LNCAP (cell line): ENCODE measurements around the gene NLGN1.

Experiments
- TF ChIP-seq, protein P1 (sequence below): fragments of 450-650 bp; IDR thresholded peaks from 2 replicates; pipeline ENCODE4 v1.5.1; 2017; ENCODE audit warnings: mild to moderate bottlenecking

The NLGN1 gene

DNA sequence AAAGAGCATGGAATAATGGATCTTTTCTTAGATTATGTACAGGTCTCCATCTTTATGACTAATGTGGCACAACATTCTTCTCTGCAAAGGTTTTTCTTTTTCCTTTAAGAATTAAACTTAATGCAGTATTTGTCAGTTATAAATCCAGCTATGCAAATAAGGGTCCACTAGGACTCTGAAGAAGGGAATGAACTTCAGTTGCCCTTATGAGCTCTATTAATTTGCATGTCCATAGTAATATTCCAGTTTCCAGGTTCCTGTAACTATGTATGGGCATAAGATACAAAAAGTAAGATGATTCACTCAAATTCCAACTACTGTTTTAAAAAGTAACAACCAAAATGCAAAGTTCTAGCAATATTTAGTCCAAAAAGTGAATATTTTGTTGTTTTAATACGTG is 337.4 kb downstream of the NLGN1 start:
- TF ChIP-seq, protein P1, sequence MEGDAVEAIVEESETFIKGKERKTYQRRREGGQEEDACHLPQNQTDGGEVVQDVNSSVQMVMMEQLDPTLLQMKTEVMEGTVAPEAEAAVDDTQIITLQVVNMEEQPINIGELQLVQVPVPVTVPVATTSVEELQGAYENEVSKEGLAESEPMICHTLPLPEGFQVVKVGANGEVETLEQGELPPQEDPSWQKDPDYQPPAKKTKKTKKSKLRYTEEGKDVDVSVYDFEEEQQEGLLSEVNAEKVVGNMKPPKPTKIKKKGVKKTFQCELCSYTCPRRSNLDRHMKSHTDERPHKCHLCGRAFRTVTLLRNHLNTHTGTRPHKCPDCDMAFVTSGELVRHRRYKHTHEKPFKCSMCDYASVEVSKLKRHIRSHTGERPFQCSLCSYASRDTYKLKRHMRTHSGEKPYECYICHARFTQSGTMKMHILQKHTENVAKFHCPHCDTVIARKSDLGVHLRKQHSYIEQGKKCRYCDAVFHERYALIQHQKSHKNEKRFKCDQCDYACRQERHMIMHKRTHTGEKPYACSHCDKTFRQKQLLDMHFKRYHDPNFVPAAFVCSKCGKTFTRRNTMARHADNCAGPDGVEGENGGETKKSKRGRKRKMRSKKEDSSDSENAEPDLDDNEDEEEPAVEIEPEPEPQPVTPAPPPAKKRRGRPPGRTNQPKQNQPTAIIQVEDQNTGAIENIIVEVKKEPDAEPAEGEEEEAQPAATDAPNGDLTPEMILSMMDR: no peak

DNA sequence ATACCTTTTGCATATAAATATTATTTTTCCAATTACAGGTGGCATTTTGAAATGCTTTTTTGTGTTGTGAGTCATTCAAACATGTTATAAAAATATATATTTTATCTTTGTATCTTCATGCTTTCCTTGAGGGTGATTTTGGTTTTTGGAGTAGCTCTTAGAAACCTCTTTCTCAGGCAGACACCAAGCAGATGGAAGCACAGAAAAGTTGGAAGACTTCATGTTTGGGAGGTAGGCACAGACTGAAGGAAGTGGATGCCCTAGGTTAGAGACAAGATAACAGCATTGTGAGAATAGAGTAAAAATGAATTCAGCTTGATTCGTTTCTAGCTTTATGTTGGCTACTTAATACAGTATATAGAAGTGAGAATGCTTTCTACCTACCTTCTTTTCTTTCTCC is 338.3 kb downstream of the NLGN1 start:
- TF ChIP-seq, protein P1: no peak

DNA sequence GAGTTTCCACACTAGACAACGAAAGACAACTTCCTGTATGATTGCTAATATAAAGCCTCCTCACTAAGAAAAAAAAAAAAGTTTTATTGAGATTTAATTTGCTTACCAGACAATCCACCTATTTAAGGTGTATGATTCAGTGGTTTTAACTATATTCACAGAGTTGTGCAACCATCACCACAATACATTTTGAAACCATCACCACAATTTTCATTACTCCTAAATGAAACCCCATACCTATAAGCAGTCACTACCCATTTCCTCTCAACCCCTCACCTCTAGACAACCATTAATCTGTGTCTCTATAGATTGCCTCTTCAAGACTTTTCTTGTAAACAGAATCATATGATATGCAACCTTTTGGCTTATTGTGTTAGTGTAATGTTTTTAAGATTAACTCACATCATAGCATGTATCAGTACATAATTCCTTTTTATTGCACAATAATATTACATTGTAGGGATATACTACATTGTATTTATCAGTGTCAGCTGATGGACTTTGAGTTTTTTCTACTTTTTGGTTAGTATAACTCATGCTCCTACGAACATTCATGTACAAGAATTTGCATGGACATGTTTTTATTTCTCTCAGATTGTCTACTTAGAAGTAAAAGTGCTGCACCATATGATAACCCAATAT is 339.7 kb downstream of the NLGN1 start:
- TF ChIP-seq, protein P1: no peak

DNA sequence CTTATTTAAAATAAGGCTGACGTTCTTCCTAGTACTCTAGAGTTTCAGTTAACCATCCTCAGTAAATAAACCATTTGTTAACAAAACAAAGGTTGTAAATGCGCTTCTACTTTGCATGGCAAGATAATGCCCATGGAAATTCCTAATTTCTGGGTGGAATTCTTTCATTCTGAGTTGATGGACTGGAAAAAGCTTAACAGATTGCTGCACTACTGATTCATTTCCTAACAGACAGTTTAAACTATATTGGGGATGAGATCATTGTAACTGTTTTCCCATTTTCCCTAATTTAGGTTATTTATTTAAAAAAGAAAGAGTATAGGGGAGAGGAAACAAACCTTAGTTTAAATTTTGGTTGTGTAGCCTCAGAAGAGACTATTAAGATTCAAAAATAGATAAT is 342.2 kb downstream of the NLGN1 start:
- TF ChIP-seq, protein P1: no peak

DNA sequence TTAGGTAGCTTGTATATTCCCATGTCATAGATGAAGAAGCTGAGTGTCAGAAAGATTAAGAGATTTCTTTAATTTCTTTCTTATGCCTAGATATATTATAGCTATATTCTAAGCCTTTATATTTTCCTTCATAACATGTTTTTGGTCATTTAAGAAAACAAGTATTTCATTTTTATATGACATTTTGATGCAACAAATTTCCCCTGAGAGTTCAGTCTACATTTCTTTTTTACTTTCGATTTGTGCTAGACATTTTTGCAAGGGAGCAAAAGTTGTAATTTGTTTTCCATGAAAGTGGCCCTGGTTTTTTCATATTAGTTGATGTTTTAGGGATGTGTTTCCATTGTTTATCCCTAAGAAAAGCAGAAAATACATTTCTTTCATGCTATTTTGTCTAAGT is 344.9 kb downstream of the NLGN1 start:
- TF ChIP-seq, protein P1: no peak

DNA sequence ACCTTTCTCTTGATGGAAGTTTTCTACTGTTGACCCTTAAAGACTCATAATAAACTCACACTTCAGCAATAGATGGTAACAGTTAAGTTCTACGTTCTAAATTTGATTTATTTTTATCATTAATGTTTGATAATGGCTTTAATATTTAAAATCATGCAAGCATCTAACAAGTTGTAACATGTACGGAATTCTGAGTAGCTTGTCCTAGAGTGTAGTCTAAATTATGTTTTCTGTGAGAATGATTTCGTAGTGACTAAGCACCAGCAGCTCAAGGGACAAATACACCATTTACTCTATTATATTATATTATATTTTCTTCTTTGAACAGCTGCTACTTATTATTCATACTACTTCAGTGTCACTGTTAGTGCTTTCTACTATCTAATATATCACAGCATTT is 345.6 kb downstream of the NLGN1 start:
- TF ChIP-seq, protein P1: no peak

DNA sequence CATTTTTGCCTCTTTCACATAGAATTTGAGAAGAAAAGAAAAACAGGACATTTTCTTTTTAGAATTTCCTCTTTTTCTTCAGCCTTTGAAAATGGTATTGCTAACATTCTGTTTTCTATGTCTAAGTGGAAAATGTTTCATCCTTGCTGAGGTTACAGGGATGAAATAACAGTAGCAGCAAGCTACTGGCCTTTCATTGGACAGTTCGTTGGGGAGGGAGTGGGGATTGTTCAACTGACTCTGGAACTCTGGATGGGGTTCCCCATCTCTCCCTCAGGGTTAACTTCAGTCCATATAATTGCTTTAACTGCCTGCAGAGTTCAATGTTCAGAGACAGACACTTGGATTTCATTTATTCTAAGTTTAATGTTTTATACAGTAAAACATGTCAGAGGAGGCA is 346.0 kb downstream of the NLGN1 start:
- TF ChIP-seq, protein P1: no peak

DNA sequence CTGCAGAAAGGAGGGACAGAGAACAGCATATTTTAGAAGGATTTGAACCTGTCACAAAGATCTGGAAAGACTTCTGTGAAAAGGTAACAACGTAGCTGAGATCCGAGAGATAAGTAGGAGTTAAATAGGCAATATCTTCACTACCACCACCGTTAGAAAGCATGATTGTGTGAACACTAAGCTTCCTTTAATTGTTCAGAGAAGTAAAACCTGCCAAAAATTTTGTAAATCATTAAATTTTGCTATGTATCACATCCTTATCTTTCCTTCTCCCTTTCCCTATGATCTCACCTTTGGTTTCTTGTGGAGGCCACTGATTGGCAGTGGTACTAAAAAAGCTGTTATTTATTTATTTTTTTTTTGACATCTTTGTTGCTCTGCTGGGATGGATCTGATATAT is 346.9 kb downstream of the NLGN1 start:
- TF ChIP-seq, protein P1: no peak
